Breast epithelium (tissue), 3 donors: ENCODE measurements around the gene EXOC3L1.

ENCODE experiments used
- CTCF ChIP-seq, 3 donors: fragments of 450-650 bp; IDR thresholded peaks; one replicate each; pipeline ENCODE4 v1.5.1; 2016 to 2017; ENCODE audit warnings: antibody characterized with exemption in 3 of 3, mild to moderate bottlenecking in 3 of 3, moderate library complexity in 3 of 3
- POLR2A ChIP-seq: fragments of 450-650 bp; IDR thresholded peaks from one replicate; pipeline ENCODE4 v1.6.1; 2016; ENCODE audit warnings: antibody characterized with exemption, mild to moderate bottlenecking, moderate library complexity
- POLR2AphosphoS5 ChIP-seq, 3 donors: sonication (generic); formaldehyde crosslinking; IDR thresholded peaks; one replicate each; pipeline ENCODE4 v1.6.1; 2017; ENCODE audit warnings: antibody characterized with exemption in 3 of 3

- TF ChIP-seq CTCF (IDR thresholded peaks at IDR 0.05) (no peak), POLR2A (no peak), POLR2AphosphoS5 (IDR thresholded peaks at IDR 0.05) (no peak)
These were observed 48.3 kb upstream of the EXOC3L1 start for GRCh38 chr16:67238278-67238575.
